ENCODE measurements around the gene PTPRN2. TPM values are rescaled to one million over a fixed set of nuclear protein-coding genes. Genes with fewer than 3 reads are reported as not detected.
"Not testable (repeated sequence)": the region's sequence is repeated elsewhere in the genome, so short reads cannot be mapped to it uniquely, and the experiment has no call there.

PTPRN2 gene
- total RNA-seq, 2 experiments from 2014 or later: 4.7 to 4.8 TPM

GRCh38 chr7:157734676-157735640 lies 852.7 kb downstream of the PTPRN2 start:
- CTCF ChIA-PET: no interaction called here
- H3K4me3 Mint-ChIP-seq: no peak overlapping the region
- H3K9me3 Mint-ChIP-seq: no peaks in the 10 kb centered on the region
- no peaks in the 10 kb centered on the region for H3K4me1 Mint-ChIP-seq
- POLR2A ChIA-PET: no interaction called here
- no peak overlapping the region for H3K27ac Mint-ChIP-seq
- DNase-seq: no peak
- H3K27me3 Mint-ChIP-seq: peaks cover 3% of the 10 kb centered on the region
- H3K36me3 Mint-ChIP-seq (ENCODE audit: low read depth): no peaks in the 10 kb centered on the region

DNA sequence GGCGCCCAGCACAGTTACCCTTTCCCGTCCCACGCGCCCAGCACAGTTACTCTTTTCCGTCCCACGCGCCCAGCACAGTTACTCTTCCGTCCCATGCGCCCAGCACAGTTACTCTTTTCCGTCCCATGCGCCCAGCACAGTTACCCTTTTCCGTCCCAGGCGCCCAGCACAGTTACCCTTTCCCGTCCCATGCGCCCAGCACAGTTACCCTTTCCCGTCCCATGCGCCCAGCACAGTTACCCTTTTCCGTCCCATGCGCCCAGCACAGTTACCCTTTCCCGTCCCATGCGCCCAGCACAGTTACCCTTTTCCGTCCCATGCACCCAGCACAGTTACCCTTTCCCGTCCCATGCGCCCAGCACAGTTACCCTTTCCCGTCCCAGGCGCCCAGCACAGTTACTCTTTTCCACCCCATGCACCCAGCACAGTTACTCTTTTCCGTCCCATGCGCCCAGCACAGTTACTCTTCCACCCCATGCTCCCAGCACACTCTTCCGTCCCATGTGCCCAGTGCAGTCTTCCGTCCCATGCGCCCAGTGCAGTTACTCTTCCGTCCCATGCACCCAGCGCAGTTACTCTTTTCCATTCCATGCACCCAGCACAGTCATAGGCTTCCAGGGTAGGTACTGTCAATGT lies 853.7 kb downstream of the PTPRN2 start:
- DNase-seq; CTCF ChIA-PET; H3K9me3 Mint-ChIP-seq; H3K4me3 Mint-ChIP-seq; H3K4me1 Mint-ChIP-seq; H3K36me3 Mint-ChIP-seq (ENCODE audit: low read depth); H3K27ac Mint-ChIP-seq; H3K27me3 Mint-ChIP-seq; POLR2A ChIA-PET: not testable (repeated sequence)

DNA sequence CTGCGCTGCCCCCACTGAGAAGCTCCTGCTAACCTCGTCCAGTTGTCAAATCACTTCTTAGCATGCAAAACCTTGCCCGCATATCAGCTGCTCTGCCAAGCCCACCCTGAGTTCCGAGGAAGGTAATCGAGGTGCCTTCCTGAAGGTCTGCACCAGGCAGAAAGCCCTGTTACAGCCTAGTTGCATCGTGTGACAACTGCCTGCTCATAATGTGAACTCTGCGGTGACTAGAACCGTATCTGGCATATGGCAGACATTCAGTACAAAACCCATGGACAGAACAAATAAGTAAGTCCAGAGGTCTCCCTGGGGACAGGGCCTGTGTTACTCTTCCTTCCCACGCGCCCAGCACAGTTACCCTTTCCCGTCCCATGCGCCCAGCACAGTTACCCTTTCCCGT lies 856.5 kb downstream of the PTPRN2 start:
- H3K27ac Mint-ChIP-seq: no peak overlapping the region
- no peak for DNase-seq
- ChIA-PET POLR2A (no interaction called here), CTCF (no interaction called here)
- no peaks in the 10 kb centered on the region for H3K9me3 Mint-ChIP-seq
- no peaks in the 10 kb centered on the region for H3K27me3 Mint-ChIP-seq
- no peaks in the 10 kb centered on the region for H3K4me1 Mint-ChIP-seq
- H3K36me3 Mint-ChIP-seq (ENCODE audit: low read depth): no peaks in the 10 kb centered on the region
- H3K4me3 Mint-ChIP-seq: no peak overlapping the region

GRCh38 chr7:157730614-157731013 lies 857.0 kb downstream of the PTPRN2 start:
- no peak for DNase-seq
- Mint-ChIP-seq H3K27me3 (no peaks in the 10 kb centered on the region), H3K36me3 (ENCODE audit: low read depth) (no peaks in the 10 kb centered on the region), H3K4me1 (no peaks in the 10 kb centered on the region), H3K9me3 (no peaks in the 10 kb centered on the region), H3K27ac (no peak overlapping the region), H3K4me3 (no peak overlapping the region)
- ChIA-PET CTCF (no interaction called here), POLR2A (no interaction called here)

DNA sequence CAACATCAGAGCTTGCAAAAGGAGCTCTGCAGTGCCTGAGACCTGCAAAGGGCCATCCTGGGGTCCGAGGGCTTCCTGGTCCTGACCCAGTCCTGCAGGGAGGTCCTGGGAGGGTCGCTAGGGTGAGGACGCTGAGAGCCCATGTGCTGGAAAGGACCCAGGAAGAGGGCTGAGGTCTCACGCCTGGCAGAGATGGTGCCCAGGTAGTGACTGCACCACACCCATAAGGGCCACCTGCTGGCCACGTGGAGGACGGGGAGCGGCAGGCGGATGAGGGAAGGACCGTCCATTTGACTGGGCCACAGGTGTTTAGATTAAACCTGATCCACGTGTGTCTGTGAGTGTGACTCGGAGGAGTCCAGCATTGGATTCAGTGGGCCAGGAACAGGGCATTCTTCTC lies 858.1 kb downstream of the PTPRN2 start:
- no peaks in the 10 kb centered on the region for H3K36me3 Mint-ChIP-seq (ENCODE audit: low read depth)
- H3K4me3 Mint-ChIP-seq: no peak overlapping the region
- CTCF ChIA-PET: no interaction called here
- POLR2A ChIA-PET: no interaction called here
- no peaks in the 10 kb centered on the region for H3K27me3 Mint-ChIP-seq
- no peaks in the 10 kb centered on the region for H3K4me1 Mint-ChIP-seq
- H3K27ac Mint-ChIP-seq: no peak overlapping the region
- H3K9me3 Mint-ChIP-seq: no peaks in the 10 kb centered on the region
- no peak for DNase-seq

DNA sequence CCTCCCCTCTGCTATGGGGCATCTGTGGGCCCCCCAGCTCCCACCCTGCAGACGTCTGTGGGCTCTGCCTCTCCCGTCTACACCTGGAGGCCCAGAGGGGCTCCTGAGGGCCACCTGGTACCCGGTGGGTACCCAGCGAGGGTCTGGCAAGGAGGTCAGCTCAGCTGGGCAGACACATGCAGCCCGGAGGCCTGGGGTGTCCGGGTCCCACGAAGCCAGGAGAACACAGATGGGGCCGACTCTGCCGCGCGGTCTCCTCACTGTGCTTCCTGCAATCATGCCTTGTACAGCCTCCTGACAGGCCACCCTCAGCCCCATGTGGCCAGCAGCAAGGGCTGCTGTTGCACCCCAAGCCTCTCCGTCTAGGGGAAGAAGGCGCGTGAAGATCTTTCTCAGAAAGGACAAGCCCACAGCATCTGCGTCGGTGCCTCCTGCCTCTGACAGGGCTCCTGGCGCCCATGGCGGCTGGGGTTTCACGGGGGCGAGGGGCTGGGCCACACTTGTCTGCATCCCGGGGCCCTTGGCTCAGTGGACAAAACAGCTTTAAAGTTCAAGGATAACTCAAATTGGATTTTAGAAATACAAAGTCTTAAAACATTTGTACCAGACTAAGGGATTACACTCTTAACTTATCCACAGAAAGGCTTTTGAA lies 859.5 kb downstream of the PTPRN2 start:
- ChIA-PET CTCF (no interaction called here), POLR2A (no interaction called here)
- Mint-ChIP-seq H3K36me3 (ENCODE audit: low read depth) (no peaks in the 10 kb centered on the region), H3K4me3 (no peak overlapping the region), H3K27ac (no peak overlapping the region), H3K9me3 (no peaks in the 10 kb centered on the region), H3K4me1 (no peaks in the 10 kb centered on the region), H3K27me3 (no peaks in the 10 kb centered on the region)
- no peak for DNase-seq

GRCh38 chr7:157726764-157727163 lies 860.9 kb downstream of the PTPRN2 start:
- H3K36me3 Mint-ChIP-seq (ENCODE audit: low read depth): no peaks in the 10 kb centered on the region
- ChIA-PET CTCF (no interaction called here), POLR2A (no interaction called here)
- no peak overlapping the region for H3K27ac Mint-ChIP-seq
- no peaks in the 10 kb centered on the region for H3K9me3 Mint-ChIP-seq
- no peaks in the 10 kb centered on the region for H3K4me1 Mint-ChIP-seq
- H3K27me3 Mint-ChIP-seq: no peaks in the 10 kb centered on the region
- H3K4me3 Mint-ChIP-seq: no peak overlapping the region
- no peak for DNase-seq

- H3K4me3 Mint-ChIP-seq; DNase-seq; POLR2A ChIA-PET; H3K36me3 Mint-ChIP-seq (ENCODE audit: low read depth); H3K27me3 Mint-ChIP-seq; H3K4me1 Mint-ChIP-seq; H3K9me3 Mint-ChIP-seq; H3K27ac Mint-ChIP-seq; CTCF ChIA-PET: not testable (repeated sequence)
Measured at GRCh38 chr7:157725312-157725711, 862.3 kb downstream of the PTPRN2 start.

- Mint-ChIP-seq H3K4me1 (no peaks in the 10 kb centered on the region), H3K9me3 (no peaks in the 10 kb centered on the region), H3K27ac (no peak overlapping the region), H3K27me3 (no peaks in the 10 kb centered on the region), H3K4me3 (no peak overlapping the region), H3K36me3 (ENCODE audit: low read depth) (no peaks in the 10 kb centered on the region)
- no peak for DNase-seq
- CTCF ChIA-PET: no interaction called here
- POLR2A ChIA-PET: interaction anchor here (0.6 kb wide), 1 partner anchor 13 kb away, joined by 3 read pairs; no protein-coding TSS in a partner anchor
Measured at GRCh38 chr7:157723205-157723604, 864.4 kb downstream of the PTPRN2 start.

DNA sequence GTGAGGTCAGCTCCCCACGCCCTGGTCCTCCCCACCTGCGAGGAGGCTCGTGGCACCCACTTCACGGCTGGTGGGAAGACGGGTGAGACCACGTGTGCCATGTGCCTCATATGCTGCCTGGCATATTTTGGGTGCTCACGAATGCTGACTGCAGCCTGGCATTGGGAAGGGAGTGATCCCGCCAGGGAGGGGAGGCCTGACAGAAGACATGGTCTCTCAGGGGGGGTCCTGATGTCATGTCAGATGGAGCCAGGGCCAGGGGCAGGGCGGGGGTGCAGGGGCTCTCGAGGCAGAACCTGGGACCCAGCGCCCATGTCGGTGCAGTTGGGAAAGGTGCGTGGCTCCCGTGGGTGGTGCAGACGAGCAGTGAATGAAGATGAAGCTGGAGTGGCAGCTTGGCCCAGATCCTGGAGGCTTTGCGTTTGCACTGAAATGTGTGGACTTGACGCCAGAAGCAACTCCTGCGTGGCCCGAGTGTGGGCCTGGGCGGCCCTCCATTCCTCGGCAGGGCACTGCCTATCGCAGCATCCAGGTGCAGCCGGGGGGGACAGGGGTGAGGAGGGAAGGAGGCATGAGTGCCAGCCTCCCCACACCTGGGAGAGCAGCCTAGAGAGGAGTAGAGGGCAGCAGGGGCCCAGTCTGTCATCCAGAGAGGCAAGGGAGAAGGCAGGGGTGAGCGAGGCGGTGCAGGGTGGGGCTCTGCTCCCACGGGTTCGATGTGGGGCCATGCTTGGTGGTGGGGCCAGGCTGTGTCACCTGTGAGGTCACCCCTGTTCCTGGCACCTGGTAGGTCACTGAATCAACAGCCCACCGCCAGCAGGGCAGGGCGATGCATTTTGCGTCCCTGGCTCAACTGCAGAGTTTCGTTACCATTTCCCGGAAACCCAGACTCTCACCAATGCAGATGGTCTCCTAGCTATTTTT lies 865.2 kb downstream of the PTPRN2 start:
- no peaks in the 10 kb centered on the region for H3K4me1 Mint-ChIP-seq
- H3K4me3 Mint-ChIP-seq: no peak overlapping the region
- ChIA-PET POLR2A (interaction anchor here (0.6 kb wide), 1 partner anchor 13 kb away, joined by 3 read pairs; no protein-coding TSS in a partner anchor), CTCF (no interaction called here)
- H3K27ac Mint-ChIP-seq: no peak overlapping the region
- no peaks in the 10 kb centered on the region for H3K27me3 Mint-ChIP-seq
- DNase-seq: no peak
- no peaks in the 10 kb centered on the region for H3K36me3 Mint-ChIP-seq (ENCODE audit: low read depth)
- H3K9me3 Mint-ChIP-seq: no peaks in the 10 kb centered on the region

GRCh38 chr7:157721468-157722136 lies 866.0 kb downstream of the PTPRN2 start:
- H3K4me1 Mint-ChIP-seq: no peaks in the 10 kb centered on the region

GRCh38 chr7:157719705-157720655 lies 867.6 kb downstream of the PTPRN2 start:
- POLR2A ChIA-PET: no interaction called here
- Mint-ChIP-seq H3K4me1 (no peaks in the 10 kb centered on the region), H3K27me3 (no peaks in the 10 kb centered on the region), H3K36me3 (ENCODE audit: low read depth) (no peaks in the 10 kb centered on the region), H3K9me3 (no peaks in the 10 kb centered on the region), H3K27ac (no peak overlapping the region), H3K4me3 (no peak overlapping the region)
- no peak for DNase-seq
- CTCF ChIA-PET: no interaction called here

More at GRCh38 chr7:157721468-157722136, 866.0 kb downstream of the PTPRN2 start:
- no peak overlapping the region for H3K4me3 Mint-ChIP-seq
- H3K27me3 Mint-ChIP-seq: no peaks in the 10 kb centered on the region
- ChIA-PET POLR2A (no interaction called here), CTCF (no interaction called here)
- H3K9me3 Mint-ChIP-seq: no peaks in the 10 kb centered on the region
- H3K36me3 Mint-ChIP-seq (ENCODE audit: low read depth): no peaks in the 10 kb centered on the region
- no peak overlapping the region for H3K27ac Mint-ChIP-seq
- DNase-seq: no peak
